Measurements from ENCODE around the gene CABCOCO1.

GRCh38 chr10:61801484-61801883 lies 138.8 kb downstream of the CABCOCO1 start:
- TF ChIP-seq CTCF (conservative IDR thresholded peaks at IDR 0.05; ENCODE audit: low read depth, low read length) (no peak), EZH2 (IDR thresholded peaks at IDR 0.05; ENCODE audit: borderline replicate concordance, low read depth, low read length, poor library complexity, severe bottlenecking) (no peak)

Data from A673 (cell line).